ENCODE results near the gene FLNB.

FLNB gene

GRCh38 chr3:58078610-58079009, 70.4 kb downstream of the FLNB start:
- Mint-ChIP-seq H3K27me3 (ENCODE audit: low read depth, poor library complexity) (no peaks in the 10 kb centered on the region), H3K4me3 (no peak overlapping the region), H3K4me1 (peaks cover 38% of the 10 kb centered on the region), H3K36me3 (ENCODE audit: low read depth) (peaks cover 60% of the 10 kb centered on the region), H3K27ac (no peak overlapping the region), H3K9me3 (no peaks in the 10 kb centered on the region)
- no peak for TF ChIP-seq CTCF (IDR thresholded peaks at IDR 0.05)
- no peak for DNase-seq

GRCh38 chr3:58079773-58080172, 71.6 kb downstream of the FLNB start:
- Mint-ChIP-seq H3K27ac (peak overlapping the region; percentile 70), H3K4me3 (no peak overlapping the region)

GRCh38 chr3:58082047-58082446, 73.8 kb downstream of the FLNB start:
- H3K36me3 Mint-ChIP-seq (ENCODE audit: low read depth): peaks cover 78% of the 10 kb centered on the region
- DNase-seq: no peak
- peak overlapping the region; percentile 90 for H3K27ac Mint-ChIP-seq
- no peak for TF ChIP-seq CTCF (IDR thresholded peaks at IDR 0.05)
- H3K4me1 Mint-ChIP-seq: peaks cover 45% of the 10 kb centered on the region
- no peaks in the 10 kb centered on the region for H3K9me3 Mint-ChIP-seq
- H3K27me3 Mint-ChIP-seq (ENCODE audit: low read depth, poor library complexity): no peaks in the 10 kb centered on the region
- no peak overlapping the region for H3K4me3 Mint-ChIP-seq

More at GRCh38 chr3:58079773-58080172, 71.6 kb downstream of the FLNB start:
- TF ChIP-seq CTCF (IDR thresholded peaks at IDR 0.05): no peak
- no peak for DNase-seq
- H3K36me3 Mint-ChIP-seq (ENCODE audit: low read depth): peaks cover 67% of the 10 kb centered on the region
- no peaks in the 10 kb centered on the region for H3K27me3 Mint-ChIP-seq (ENCODE audit: low read depth, poor library complexity)
- H3K9me3 Mint-ChIP-seq: no peaks in the 10 kb centered on the region
- peaks cover 36% of the 10 kb centered on the region for H3K4me1 Mint-ChIP-seq

- Mint-ChIP-seq H3K27ac (no peak overlapping the region), H3K9me3 (no peaks in the 10 kb centered on the region), H3K4me1 (peaks cover 49% of the 10 kb centered on the region), H3K27me3 (ENCODE audit: low read depth, poor library complexity) (no peaks in the 10 kb centered on the region), H3K4me3 (no peak overlapping the region), H3K36me3 (ENCODE audit: low read depth) (peaks cover 77% of the 10 kb centered on the region)
- no peak for TF ChIP-seq CTCF (IDR thresholded peaks at IDR 0.05)
- DNase-seq: no peak
Measured at GRCh38 chr3:58084166-58084565, 75.9 kb downstream of the FLNB start.

GRCh38 chr3:58084788-58085543, 76.7 kb downstream of the FLNB start:
- H3K4me3 Mint-ChIP-seq: no peak overlapping the region
- peaks cover 42% of the 10 kb centered on the region for H3K4me1 Mint-ChIP-seq
- peak overlapping the region; percentile 85 for H3K27ac Mint-ChIP-seq
- no peak for TF ChIP-seq CTCF (IDR thresholded peaks at IDR 0.05)
- peaks cover 72% of the 10 kb centered on the region for H3K36me3 Mint-ChIP-seq (ENCODE audit: low read depth)
- H3K9me3 Mint-ChIP-seq: no peaks in the 10 kb centered on the region
- DNase-seq: no peak
- H3K27me3 Mint-ChIP-seq (ENCODE audit: low read depth, poor library complexity): no peaks in the 10 kb centered on the region

GRCh38 chr3:58085616-58086015, 77.4 kb downstream of the FLNB start:
- Mint-ChIP-seq H3K4me3 (no peak overlapping the region), H3K36me3 (ENCODE audit: low read depth) (peaks cover 76% of the 10 kb centered on the region)
- no peak for DNase-seq

More at GRCh38 chr3:58085616-58086015, 77.4 kb downstream of the FLNB start:
- no peaks in the 10 kb centered on the region for H3K27me3 Mint-ChIP-seq (ENCODE audit: low read depth, poor library complexity)
- TF ChIP-seq CTCF (IDR thresholded peaks at IDR 0.05): no peak
- no peak overlapping the region for H3K27ac Mint-ChIP-seq
- H3K9me3 Mint-ChIP-seq: no peaks in the 10 kb centered on the region
- peaks cover 41% of the 10 kb centered on the region for H3K4me1 Mint-ChIP-seq
